Mesenchymal stem cell (in vitro differentiated cells and primary cell): ENCODE results near the gene TNFRSF14.

ENCODE experiments used
- DNase-seq: peaks from one replicate; pipeline ENCODE4 v3.0.0-alpha.2; 2013
- H2AFZ ChIP-seq: one replicate; pipeline ENCODE4 v1.6.1; 2013; ENCODE audit warnings: low read depth, mild to moderate bottlenecking, control low read depth, inconsistent platforms, low read length, moderate library complexity
- H2AK5ac ChIP-seq: 2 replicates; pipeline ENCODE4 v1.6.1; 2013; ENCODE audit warnings: low read length, moderate library complexity, mild to moderate bottlenecking, inconsistent platforms; ENCODE audit not compliant: severe bottlenecking
- H2BK120ac ChIP-seq: one replicate; pipeline ENCODE4 v1.6.1; 2013; ENCODE audit warnings: low read depth, mild to moderate bottlenecking, inconsistent platforms, low read length, moderate library complexity
- H2BK12ac ChIP-seq, 2 experiments: one replicate each; pipeline ENCODE4 v1.6.1; 2013; ENCODE audit warnings: inconsistent platforms in 2 of 2, low read length in 2 of 2, mild to moderate bottlenecking in 2 of 2, moderate library complexity in 2 of 2, control low read depth in 1 of 2
- H2BK15ac ChIP-seq: one replicate; pipeline ENCODE4 v1.6.1; 2013; ENCODE audit warnings: mild to moderate bottlenecking, low read depth, inconsistent platforms; ENCODE audit not compliant: poor library complexity, severe bottlenecking
- H2BK5ac ChIP-seq: 2 replicates; pipeline ENCODE4 v1.6.1; 2013; ENCODE audit warnings: low read depth, mild to moderate bottlenecking, low read length, control low read depth, inconsistent platforms; ENCODE audit not compliant: poor library complexity, severe bottlenecking
- H3K14ac ChIP-seq, 2 experiments: one replicate each; pipeline ENCODE4 v1.6.1; 2013; ENCODE audit warnings: inconsistent platforms in 2 of 2, low read length in 2 of 2, control low read depth in 1 of 2, mild to moderate bottlenecking in 1 of 2, moderate library complexity in 1 of 2
- H3K18ac ChIP-seq, 2 experiments: one replicate each; pipeline ENCODE4 v1.6.1; 2013; ENCODE audit warnings: inconsistent platforms in 2 of 2, low read length in 2 of 2, control low read depth in 1 of 2, low read depth in 1 of 2, mild to moderate bottlenecking in 1 of 2
- H3K23ac ChIP-seq, 2 experiments: one replicate each; pipeline ENCODE4 v1.6.1; 2013; ENCODE audit warnings: inconsistent platforms in 2 of 2, low read length in 2 of 2, mild to moderate bottlenecking in 2 of 2, moderate library complexity in 2 of 2, control low read depth in 1 of 2
- H3K27ac ChIP-seq: 2 replicates; pipeline ENCODE4 v1.5.1; 2013; ENCODE audit warnings: mild to moderate bottlenecking, moderate library complexity, low read length, control low read depth, inconsistent platforms; ENCODE audit not compliant: poor library complexity, severe bottlenecking
- H3K27me3 ChIP-seq, 2 experiments: 2 replicates each; pipeline versions ENCODE4 v1.6.1 to v1.7.0; 2013; ENCODE audit warnings: low read length in 2 of 2, mild to moderate bottlenecking in 2 of 2, moderate library complexity in 2 of 2, control low read depth in 1 of 2, inconsistent platforms in 1 of 2; ENCODE audit not compliant: control insufficient read depth in 1 of 2, insufficient read depth in 1 of 2
- H3K36me3 ChIP-seq, 2 experiments: 2 replicates each; pipeline versions ENCODE4 v1.6.1 to v1.7.0; 2013; ENCODE audit warnings: low read length in 2 of 2, control low read depth in 1 of 2, inconsistent platforms in 1 of 2, low read depth in 1 of 2, mild to moderate bottlenecking in 1 of 2; ENCODE audit not compliant: insufficient read depth in 2 of 2, control insufficient read depth in 1 of 2
- H3K4ac ChIP-seq, 2 experiments: one replicate each; pipeline ENCODE4 v1.6.1; 2013; ENCODE audit warnings: inconsistent platforms in 2 of 2, low read length in 2 of 2, mild to moderate bottlenecking in 2 of 2, moderate library complexity in 2 of 2, control low read depth in 1 of 2, low read depth in 1 of 2
- H3K4me1 ChIP-seq: 2 replicates; pipeline ENCODE4 v1.6.1; 2013; ENCODE audit warnings: low read depth, low read length, control low read depth; ENCODE audit not compliant: control insufficient read depth, insufficient read depth
- H3K4me2 ChIP-seq: 2 replicates; pipeline ENCODE4 v1.6.1; 2013; ENCODE audit warnings: low read length, mild to moderate bottlenecking, inconsistent platforms; ENCODE audit not compliant: poor library complexity, severe bottlenecking
- H3K4me3 ChIP-seq, 2 experiments: 2 replicates each; pipeline versions ENCODE4 v1.5.1 to v1.7.0; 2013; ENCODE audit warnings: low read length in 2 of 2, mild to moderate bottlenecking in 2 of 2, control low read depth in 1 of 2, low read depth in 1 of 2; ENCODE audit not compliant: insufficient read depth in 1 of 2
- H3K79me1 ChIP-seq: replicated peaks from 2 replicates; pipeline ENCODE4 v1.6.1; 2013; ENCODE audit warnings: mild to moderate bottlenecking, control low read depth, low read length, inconsistent platforms; ENCODE audit not compliant: poor library complexity, severe bottlenecking
- H3K9ac ChIP-seq: 2 replicates; pipeline ENCODE4 v1.7.0; 2013; ENCODE audit warnings: mild to moderate bottlenecking, low read length, moderate library complexity
- H3K9me3 ChIP-seq: 2 replicates; pipeline ENCODE4 v1.7.0; 2013; ENCODE audit warnings: mild to moderate bottlenecking, low read length; ENCODE audit not compliant: control insufficient read depth
- H4K8ac ChIP-seq: one replicate; pipeline ENCODE4 v1.6.1; 2013; ENCODE audit warnings: inconsistent platforms, mild to moderate bottlenecking, low read length, moderate library complexity
- H4K91ac ChIP-seq: one replicate; pipeline ENCODE4 v1.6.1; 2013; ENCODE audit warnings: mild to moderate bottlenecking, low read length, inconsistent platforms
- WGBS: methylation state at CpG from one replicate; pipeline ENCODE4 v1.1.7; 2013; ENCODE audit warnings: mixed read lengths; 5-methylcytosine and 5-hydroxymethylcytosine counted together

The TNFRSF14 gene

DNA sequence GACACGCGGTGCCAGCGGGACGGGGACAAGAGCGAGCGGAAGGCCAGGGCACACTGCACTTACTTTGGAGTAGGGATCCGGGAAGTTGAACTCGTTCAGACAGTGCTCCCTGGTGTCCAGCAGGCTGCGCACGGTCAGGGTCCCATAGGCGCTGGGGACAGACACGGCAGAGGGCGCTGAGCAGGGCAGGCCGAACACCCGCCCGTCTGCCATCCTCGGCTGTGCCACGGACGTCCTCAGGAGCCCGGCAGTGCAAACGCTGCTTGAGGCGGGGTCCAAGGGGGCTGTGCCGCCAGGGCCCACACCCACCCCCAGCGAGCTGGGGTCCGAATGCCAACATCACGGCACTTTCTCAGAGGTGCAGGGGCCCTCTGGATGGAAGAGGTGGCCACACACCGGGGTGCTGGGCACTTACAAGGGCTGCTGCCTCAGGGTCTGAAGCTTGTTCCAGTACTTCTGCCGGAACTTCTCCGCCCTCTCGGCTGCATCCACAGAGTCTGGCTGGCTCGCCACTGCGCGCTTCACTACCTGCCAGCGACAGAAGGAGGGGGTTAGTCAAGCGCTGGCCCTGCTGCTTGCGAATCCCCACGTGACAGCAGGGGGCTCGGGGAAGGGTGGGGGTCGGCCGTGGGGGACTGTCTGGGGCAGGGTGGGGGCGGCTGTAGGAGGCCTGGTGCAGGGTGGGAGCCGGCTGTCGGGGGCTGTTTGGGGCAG is 42.1 kb upstream of the TNFRSF14 start:
- Histone ChIP-seq H3K27ac (no peak overlapping the region), H3K4me1 (peaks cover 1% of the 10 kb centered on the region), H2AK5ac (no peak overlapping the region), H3K27me3 (no peaks in the 10 kb centered on the region), H3K4me2 (no peak overlapping the region), H3K18ac (no peak overlapping the region), H2BK120ac (no peak overlapping the region), H3K23ac (no peak overlapping the region), H3K36me3 (peaks cover 86 to 100% of the 10 kb centered on the region in 2 experiments), H2AFZ (no peak overlapping the region), H3K4ac (no peak overlapping the region), H3K9ac (no peak overlapping the region), H3K9me3 (no peaks in the 10 kb centered on the region), H2BK12ac (no peak overlapping the region), H3K79me1 (peaks cover 42% of the 10 kb centered on the region), H3K14ac (no peak overlapping the region), H4K91ac (no peak overlapping the region), H2BK5ac (no peak overlapping the region), H2BK15ac (no peak overlapping the region), H3K4me3 (no peak overlapping the region), H4K8ac (no peak overlapping the region)
- no peak for DNase-seq
- 96% methylated on average over 41 of the region's 43 CpGs for WGBS

DNA sequence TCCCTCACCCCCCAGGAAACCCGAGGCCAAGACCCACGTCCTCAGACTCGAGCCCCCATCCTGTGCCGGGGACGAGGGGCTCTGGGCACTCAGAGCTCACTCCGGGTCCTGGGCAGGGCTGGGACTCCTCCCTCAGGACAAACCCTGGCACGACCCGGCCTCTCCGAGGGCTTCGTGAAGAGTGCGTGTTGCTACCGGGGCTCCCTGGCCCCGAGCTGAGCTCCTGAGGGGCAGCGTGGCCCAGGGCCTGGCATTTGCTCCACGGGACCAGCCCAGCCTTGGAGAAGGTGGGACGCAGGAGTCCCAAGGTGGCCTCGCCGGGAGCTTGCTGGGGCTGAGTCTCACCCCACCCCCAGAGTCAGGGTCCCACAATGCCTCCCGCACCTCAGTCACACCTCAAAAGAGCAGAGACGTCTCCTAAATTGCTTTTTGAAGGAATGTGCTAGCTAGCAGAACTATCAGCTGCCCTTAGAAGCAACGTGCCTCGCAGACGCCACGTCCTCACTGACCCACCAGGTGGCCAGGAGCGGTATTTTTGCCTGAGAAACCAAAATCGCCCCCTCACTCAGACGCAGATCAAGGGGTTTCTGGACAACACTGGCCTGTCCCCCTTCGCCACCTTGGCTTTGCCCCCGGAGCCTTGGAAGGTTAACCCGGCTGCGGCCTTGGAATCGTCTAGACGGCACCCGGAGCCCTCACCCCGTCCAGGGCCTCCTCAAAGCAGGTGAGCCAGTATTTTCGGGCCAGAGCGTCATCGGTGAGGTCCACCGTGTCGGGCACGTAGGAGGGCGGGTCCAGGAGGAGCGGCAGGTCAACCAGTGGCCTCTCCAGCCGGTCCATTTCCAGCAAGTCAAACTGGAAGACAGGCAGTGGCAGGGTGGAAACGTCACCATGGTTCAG is 41.1 kb upstream of the TNFRSF14 start:
- no peak overlapping the region for H3K4me3 ChIP-seq
- no peak overlapping the region for H3K4me2 ChIP-seq
- no peak overlapping the region for H3K18ac ChIP-seq
- H2AFZ ChIP-seq, result no peak overlapping the region
- H4K8ac ChIP-seq, result no peak overlapping the region
- peaks cover 84 to 100% of the 10 kb centered on the region in 2 experiments for H3K36me3 ChIP-seq
- H2BK5ac ChIP-seq, result no peak overlapping the region
- WGBS, result 93% methylated on average over 45 of the region's 45 CpGs
- H3K27me3 ChIP-seq, result no peaks in the 10 kb centered on the region
- H3K9ac ChIP-seq, result no peak overlapping the region
- no peak overlapping the region for H3K23ac ChIP-seq
- no peak overlapping the region for H2BK120ac ChIP-seq
- no peak overlapping the region for H3K27ac ChIP-seq
- peaks cover 1% of the 10 kb centered on the region for H3K4me1 ChIP-seq
- H3K79me1 ChIP-seq, result peaks cover 48% of the 10 kb centered on the region
- no peak overlapping the region for H2AK5ac ChIP-seq
- H3K4ac ChIP-seq, result no peak overlapping the region
- H3K14ac ChIP-seq, result no peak overlapping the region
- DNase-seq, result no peak
- no peak overlapping the region for H2BK12ac ChIP-seq
- H2BK15ac ChIP-seq, result no peak overlapping the region
- H3K9me3 ChIP-seq, result no peaks in the 10 kb centered on the region
- no peak overlapping the region for H4K91ac ChIP-seq

DNA sequence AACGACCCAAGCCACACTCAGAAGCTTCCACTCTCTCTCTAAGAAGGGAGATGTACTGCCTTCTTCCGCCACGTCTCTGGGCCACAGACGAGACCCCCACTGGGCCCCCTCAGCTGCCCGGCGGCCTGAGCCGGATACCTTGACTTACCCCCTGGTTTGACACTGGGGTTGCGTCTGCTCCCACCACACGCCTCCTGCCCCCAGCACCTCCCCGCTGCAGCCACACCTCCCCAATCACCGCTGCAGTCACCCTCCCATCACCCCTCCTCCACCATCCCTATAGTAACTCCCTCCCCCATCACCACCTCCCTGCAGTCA is 40.4 kb upstream of the TNFRSF14 start:
- H2AK5ac ChIP-seq, result no peak overlapping the region
- no peak overlapping the region for H3K4me3 ChIP-seq
- no peaks in the 10 kb centered on the region for H3K9me3 ChIP-seq
- H2BK5ac ChIP-seq, result no peak overlapping the region
- H3K27ac ChIP-seq, result no peak overlapping the region
- H3K4me1 ChIP-seq, result peaks cover 1% of the 10 kb centered on the region
- H3K23ac ChIP-seq, result no peak overlapping the region
- no peaks in the 10 kb centered on the region for H3K27me3 ChIP-seq
- H3K4me2 ChIP-seq, result no peak overlapping the region
- 91% methylated on average over 11 of the region's 11 CpGs for WGBS
- H2AFZ ChIP-seq, result no peak overlapping the region
- H3K18ac ChIP-seq, result no peak overlapping the region
- H3K14ac ChIP-seq, result no peak overlapping the region
- no peak for DNase-seq
- no peak overlapping the region for H2BK120ac ChIP-seq
- peaks cover 48% of the 10 kb centered on the region for H3K79me1 ChIP-seq
- H3K36me3 ChIP-seq, result peaks cover 81 to 100% of the 10 kb centered on the region in 2 experiments
- no peak overlapping the region for H4K91ac ChIP-seq
- no peak overlapping the region for H2BK15ac ChIP-seq
- H3K4ac ChIP-seq, result no peak overlapping the region
- no peak overlapping the region for H3K9ac ChIP-seq
- no peak overlapping the region for H2BK12ac ChIP-seq
- no peak overlapping the region for H4K8ac ChIP-seq

DNA sequence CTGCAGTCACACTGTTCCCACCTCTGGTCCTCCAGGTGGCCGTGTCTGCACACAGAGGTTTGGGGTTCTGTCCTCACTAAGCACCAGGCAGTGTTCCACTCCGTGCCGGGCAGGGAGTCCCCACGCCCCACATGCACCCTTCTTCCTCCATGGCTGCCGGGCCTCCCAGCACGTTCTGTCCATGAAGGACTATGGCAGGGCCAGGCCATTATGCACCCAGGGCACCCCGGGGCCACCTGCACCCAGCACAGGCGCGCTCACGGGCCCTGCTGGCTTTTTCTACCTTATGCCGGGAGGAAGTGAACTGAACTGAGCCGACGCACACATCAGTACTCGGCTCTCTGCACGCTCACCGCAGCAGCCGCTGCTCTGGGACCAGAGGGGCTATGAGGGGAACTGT is 40.0 kb upstream of the TNFRSF14 start:
- Histone ChIP-seq H3K14ac (no peak overlapping the region), H4K8ac (no peak overlapping the region), H2BK120ac (no peak overlapping the region), H2BK12ac (no peak overlapping the region), H3K4ac (no peak overlapping the region), H3K9me3 (no peaks in the 10 kb centered on the region), H3K4me1 (peaks cover 1% of the 10 kb centered on the region), H2AFZ (no peak overlapping the region), H3K9ac (no peak overlapping the region), H3K36me3 (peaks cover 82 to 100% of the 10 kb centered on the region in 2 experiments), H3K27ac (no peak overlapping the region), H2AK5ac (no peak overlapping the region), H2BK15ac (no peak overlapping the region), H4K91ac (no peak overlapping the region), H3K79me1 (peaks cover 50% of the 10 kb centered on the region), H3K18ac (no peak overlapping the region), H3K23ac (no peak overlapping the region), H2BK5ac (no peak overlapping the region), H3K4me3 (no peak overlapping the region), H3K27me3 (no peaks in the 10 kb centered on the region), H3K4me2 (no peak overlapping the region)
- WGBS, result 95% methylated on average over 17 of the region's 17 CpGs
- DNase-seq, result no peak
